ENCODE results near the gene MEGF8. TPM values are rescaled to one million over a fixed set of nuclear protein-coding genes. Genes with fewer than 3 reads are reported as not detected.

The MEGF8 gene
- total RNA-seq, 1 donor from 2014 or later, result 27.9 TPM

DNA sequence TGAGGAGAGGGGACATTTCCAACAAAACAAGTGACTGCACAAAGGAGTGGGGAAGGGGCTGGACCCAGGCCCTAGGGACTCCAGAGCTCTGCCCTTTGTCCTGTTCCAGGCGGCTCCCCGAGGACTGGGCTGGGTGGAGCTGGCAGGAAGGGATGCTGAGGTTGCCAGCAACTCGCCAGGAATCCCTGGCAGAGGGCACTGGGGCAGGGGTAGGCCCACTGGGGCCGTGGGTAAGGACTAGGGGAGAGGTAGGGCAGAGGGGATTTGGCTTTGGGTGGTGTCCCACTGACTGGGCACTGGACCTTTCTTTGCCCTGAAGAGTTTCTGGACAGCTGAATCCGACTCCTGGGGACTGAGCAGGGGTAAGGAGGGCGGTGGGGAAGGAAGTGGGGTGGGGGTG is 93.9 kb downstream of the MEGF8 start:
- no peak for DNase-seq

DNA sequence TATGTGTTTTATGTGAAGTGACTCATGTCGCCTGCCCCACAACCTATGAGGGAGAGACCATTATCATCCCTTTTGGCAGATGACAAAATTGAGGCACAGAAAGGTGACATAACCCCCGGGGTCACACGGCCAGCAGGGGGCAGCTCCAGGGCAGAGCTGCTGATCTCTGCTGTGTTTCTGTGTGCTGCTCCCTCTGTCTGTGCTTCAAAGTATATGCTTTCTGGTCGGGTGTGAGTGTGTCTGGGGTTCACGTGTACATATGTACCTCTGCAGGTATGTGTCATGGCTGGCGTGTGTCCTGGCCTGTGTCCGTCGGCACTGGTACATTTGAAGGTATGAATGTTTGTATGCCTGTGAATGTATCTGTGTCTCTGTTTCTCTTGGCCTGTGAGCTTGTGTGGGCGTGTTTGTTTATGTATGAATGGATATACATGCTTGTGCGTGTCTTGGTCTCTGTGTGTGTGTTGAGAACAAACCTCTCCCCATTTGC is 94.7 kb downstream of the MEGF8 start:
- no peak for DNase-seq

DNA sequence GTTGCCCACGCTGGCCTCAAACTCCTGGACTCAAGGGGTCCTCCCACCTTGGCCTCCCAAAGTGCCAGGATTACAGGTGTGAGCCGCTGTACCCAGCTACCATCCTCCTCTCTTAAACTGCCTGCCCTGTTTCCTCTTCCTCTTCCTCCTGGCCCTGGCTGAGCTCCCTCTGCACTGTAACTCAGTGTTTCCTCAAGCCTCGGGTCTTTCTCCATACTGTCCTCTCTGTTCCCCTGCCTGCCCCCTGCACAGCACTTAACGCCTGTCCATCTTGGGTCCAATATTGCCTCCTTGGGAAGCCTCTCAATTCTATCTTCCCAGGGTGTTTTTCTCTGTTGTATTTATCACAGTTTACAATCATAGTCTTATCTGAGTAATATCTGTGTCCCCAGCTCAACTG is 95.7 kb downstream of the MEGF8 start:
- DNase-seq, result no peak

- DNase-seq, result no peak
Observed at GRCh38 chr19:42421591-42422031, 96.2 kb downstream of the MEGF8 start.

DNA sequence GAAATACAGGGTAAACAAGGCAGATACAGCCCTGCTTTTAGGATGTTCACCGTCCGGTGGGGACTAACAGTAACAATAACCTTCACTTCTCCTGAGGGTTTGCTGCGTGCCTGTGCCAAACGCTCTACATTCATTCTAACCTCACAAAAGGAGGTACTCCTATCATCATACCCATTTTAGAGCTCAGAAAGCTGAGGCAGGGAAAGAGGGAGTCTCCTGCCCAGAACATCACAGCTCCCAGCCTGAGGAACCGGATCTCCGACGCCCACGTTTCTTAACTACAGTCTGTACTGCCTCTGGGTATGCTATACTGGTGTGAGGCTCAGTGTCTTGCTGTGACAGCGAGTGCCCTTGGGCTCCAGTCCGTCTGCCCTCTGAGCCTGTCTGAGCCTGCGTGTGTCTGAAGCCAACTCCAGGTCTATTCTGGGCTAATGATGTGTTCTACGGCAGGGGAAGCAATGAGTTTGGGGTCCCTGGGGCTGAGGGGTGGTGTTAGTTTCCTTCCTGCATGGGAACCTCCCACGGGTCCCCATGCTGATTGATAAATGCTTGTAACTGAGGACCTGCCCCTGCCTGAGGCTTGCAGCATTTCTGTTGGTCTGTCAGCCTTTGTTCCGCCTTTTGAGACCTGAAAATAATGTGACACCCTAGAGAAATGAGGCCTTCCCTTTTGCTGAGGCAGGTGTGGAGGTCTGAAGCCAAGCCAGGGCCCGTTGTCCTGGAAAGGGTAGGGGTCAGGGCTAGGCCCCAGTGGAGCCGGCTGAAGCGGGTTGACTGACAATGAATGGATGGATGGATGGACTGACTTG is 96.9 kb downstream of the MEGF8 start:
- peak; percentile 29 for DNase-seq

DNA sequence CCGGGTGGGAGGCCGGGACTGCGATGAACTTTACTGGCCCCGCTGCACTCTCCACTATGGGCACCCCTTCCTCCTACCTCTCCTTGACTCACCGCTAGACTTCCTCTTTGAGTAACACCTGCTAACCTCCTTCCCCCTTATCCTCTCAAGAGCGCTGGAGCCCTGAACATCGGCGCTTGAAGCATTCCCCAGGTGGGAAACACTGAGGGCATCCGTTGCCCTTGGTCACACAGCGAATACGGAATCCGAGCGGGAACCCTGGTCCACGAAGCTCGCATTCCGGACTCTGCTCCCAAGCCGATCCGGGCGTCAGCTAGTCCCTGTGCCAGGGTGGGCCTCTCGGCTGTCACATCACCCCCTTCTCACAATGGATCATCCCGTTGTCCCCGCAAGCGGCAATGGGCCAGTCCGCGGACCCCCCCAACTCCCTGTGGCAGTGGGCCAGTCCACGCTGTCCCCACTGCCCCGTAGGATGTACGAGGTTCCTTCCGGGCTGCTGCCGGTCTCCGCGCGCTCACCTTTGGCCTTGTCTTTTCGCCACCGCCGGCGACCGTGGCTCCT is 97.5 kb downstream of the MEGF8 start:
- peak; percentile 71 for DNase-seq

DNA sequence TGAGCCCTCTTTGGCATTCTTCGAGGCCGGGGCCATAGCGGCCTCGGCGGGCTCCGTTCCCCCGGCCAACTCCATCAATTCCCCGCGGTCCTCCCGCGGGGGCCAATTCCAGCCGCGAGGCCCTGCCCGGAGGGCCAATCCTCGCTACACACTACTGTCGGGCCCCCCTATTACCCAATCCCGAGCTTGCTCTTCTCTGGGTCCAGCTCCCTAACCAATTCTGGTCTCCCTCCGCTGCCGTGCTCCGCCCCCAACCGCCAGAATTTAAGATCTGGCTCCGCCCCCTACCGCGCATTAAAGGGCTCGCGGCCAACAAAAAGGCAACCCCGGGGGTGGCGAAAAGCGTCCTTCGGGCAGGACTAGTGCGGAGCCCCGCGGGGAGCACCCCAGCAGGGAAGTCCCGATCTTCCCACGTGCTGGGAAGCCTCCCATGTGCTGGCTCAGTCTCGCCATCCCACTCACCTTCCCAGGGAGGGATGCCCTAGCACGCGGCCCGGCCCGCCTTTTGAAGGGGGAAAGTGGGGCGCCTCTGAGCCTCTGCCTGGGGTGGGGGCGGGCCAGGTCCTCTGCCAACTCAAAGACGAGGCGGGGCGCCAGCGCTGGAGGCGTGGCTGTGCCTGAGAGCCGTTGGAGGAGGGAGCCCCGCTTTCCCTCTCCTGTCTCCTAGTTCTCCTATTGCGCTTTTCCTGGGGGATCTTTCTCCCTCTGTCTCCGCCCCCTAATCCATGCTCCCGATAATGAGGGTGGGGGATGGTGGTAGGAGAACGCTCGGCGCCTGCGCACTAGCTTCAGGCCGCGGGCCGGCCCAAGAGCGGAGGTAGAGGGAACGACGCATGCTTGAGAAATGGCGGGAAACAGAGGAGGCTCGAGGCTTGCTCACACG is 98.3 kb downstream of the MEGF8 start:
- peak; percentile 97 for DNase-seq

- DNase-seq, result no peak
Observed at GRCh38 chr19:42424345-42424707, 98.9 kb downstream of the MEGF8 start.

DNA sequence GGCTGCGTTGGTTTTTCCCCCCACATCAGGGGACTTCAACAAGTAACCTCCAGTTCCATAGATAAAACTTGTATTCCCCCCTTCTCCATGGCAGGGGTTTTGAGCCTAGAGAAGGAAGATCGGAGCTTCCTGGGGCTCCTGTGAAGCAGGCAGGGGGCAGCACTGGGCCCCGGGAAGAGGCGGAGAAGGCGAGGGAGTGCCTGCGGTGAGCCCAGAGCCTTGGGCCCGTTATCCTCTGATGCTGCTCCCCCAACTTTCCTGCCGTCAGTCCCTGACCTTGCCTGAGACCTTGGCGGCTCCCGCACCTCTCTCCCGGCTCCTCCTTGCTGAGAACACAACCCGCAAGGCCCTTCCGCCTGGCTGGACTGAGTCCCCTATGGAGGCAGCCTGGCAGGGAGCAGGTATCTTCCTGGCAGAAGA is 99.3 kb downstream of the MEGF8 start:
- DNase-seq, result no peak

- no peak for DNase-seq
Observed at GRCh38 chr19:42426643-42427042, 101.2 kb downstream of the MEGF8 start.

GRCh38 chr19:42427313-42427712 is 101.9 kb downstream of the MEGF8 start, which contains the start of gene LIPE:
LIPE (minus strand) TSS chr19:42427388; CDS start chr19:42427149, 239 bp downstream.
- DNase-seq, result peak; percentile 73

Small RNA genes within 50 kb of the gene (small RNA-seq; reads per million reads assigned to genes)
- gene MIR8077 (ENCODE audit: low replicate concordance), result not detected

Other genes starting within 250 kb of the MEGF8 start
- 14.5 TPM for gene ZNF574, start 249.5 kb upstream of the MEGF8 start, total RNA-seq
- 2.1 TPM for gene POU2F2, start 193.2 kb upstream of the MEGF8 start, total RNA-seq
- gene DEDD2, start 108.0 kb upstream of the MEGF8 start, total RNA-seq, result 21.1 TPM
- 8.5 TPM for gene ZNF526, start 105.3 kb upstream of the MEGF8 start, total RNA-seq
- 23.6 TPM for gene GSK3A, start 83.0 kb upstream of the MEGF8 start, total RNA-seq
- gene ERF, start 70.5 kb upstream of the MEGF8 start, total RNA-seq, result 31.1 TPM
- gene CIC, start 56.4 kb upstream of the MEGF8 start, total RNA-seq, result 33.7 TPM
- gene PRR19, start 23.5 kb upstream of the MEGF8 start, total RNA-seq, result 0.62 TPM
- 30.3 TPM for gene PAFAH1B3, start 23.0 kb upstream of the MEGF8 start, total RNA-seq
- not detected for gene TMEM145, start 12.3 kb upstream of the MEGF8 start, total RNA-seq
- gene CNFN, start 64.7 kb downstream of the MEGF8 start, total RNA-seq, result 1.6 TPM
- 14.2 TPM for gene LIPE, start 101.8 kb downstream of the MEGF8 start, total RNA-seq
- gene CXCL17, start 117.3 kb downstream of the MEGF8 start, total RNA-seq, result 2.2 TPM
- 3.8 TPM for gene CEACAM1, start 202.8 kb downstream of the MEGF8 start, total RNA-seq

Data from tongue (tissue), 3 donors.